ENCODE measurements around the gene CCDC69.

GRCh38 chr5:151158287-151158661, 65.6 kb downstream of the CCDC69 start:
- TF ChIP-seq SMC3 (IDR thresholded peaks at IDR 0.05): no peak
- no peak for TF ChIP-seq CTCF (IDR thresholded peaks at IDR 0.05)
